Central memory CD8-positive, alpha-beta T cell (primary cell): ENCODE results near the gene JPH2.

Experiments
- ATAC-seq: fragments of 150-1000 bp; cut with Tn5 transposase; replicated peaks from 2 replicates; pipeline ENCODE4 v1.10.0; 2022; ENCODE audit warnings: mild to moderate bottlenecking, moderate FRiP score, moderate number of reproducible peaks; ENCODE audit not compliant: poor library complexity, severe bottlenecking; ENCODE audit errors: extremely low read depth
- DNase-seq, 2 donors: peaks; one replicate each; pipeline ENCODE4 v3.0.0; 2021; ENCODE audit warnings: low spot score in 2 of 2
- H3K27ac Mint-ChIP-seq: one replicate; pipeline ENCODE4 v1.8.0; 2022; ENCODE audit warnings: low read depth, mild to moderate bottlenecking, moderate library complexity, mixed read lengths
- H3K27me3 Mint-ChIP-seq: one replicate; pipeline ENCODE4 v1.8.0; 2022; ENCODE audit warnings: mixed read lengths
- H3K36me3 Mint-ChIP-seq: one replicate; pipeline ENCODE4 v1.8.0; 2022; ENCODE audit warnings: mild to moderate bottlenecking, moderate library complexity, mixed read lengths; ENCODE audit not compliant: insufficient read depth
- H3K4me1 Mint-ChIP-seq: one replicate; pipeline ENCODE4 v1.8.0; 2022; ENCODE audit warnings: mixed read lengths
- H3K4me3 Mint-ChIP-seq: one replicate; pipeline ENCODE4 v1.8.0; 2022; ENCODE audit warnings: mild to moderate bottlenecking, moderate library complexity, mixed read lengths
- H3K9me3 Mint-ChIP-seq: one replicate; pipeline ENCODE4 v1.8.0; 2022; ENCODE audit warnings: mixed read lengths

The JPH2 gene

GRCh38 chr20:44120676-44121425 lies 66.1 kb downstream of the JPH2 start:
- H3K4me3 Mint-ChIP-seq = no peak overlapping the region
- DNase-seq = no peak
- no peak overlapping the region for H3K27ac Mint-ChIP-seq
- no peak for ATAC-seq
- no peaks in the 10 kb centered on the region for H3K4me1 Mint-ChIP-seq
- H3K36me3 Mint-ChIP-seq = no peaks in the 10 kb centered on the region
- H3K9me3 Mint-ChIP-seq = no peaks in the 10 kb centered on the region
- H3K27me3 Mint-ChIP-seq = peaks cover 87% of the 10 kb centered on the region

GRCh38 chr20:44118185-44119033 lies 68.6 kb downstream of the JPH2 start:
- no peaks in the 10 kb centered on the region for H3K36me3 Mint-ChIP-seq
- no peak overlapping the region for H3K27ac Mint-ChIP-seq
- no peak overlapping the region for H3K4me3 Mint-ChIP-seq
- DNase-seq = no peak
- no peaks in the 10 kb centered on the region for H3K4me1 Mint-ChIP-seq
- peaks cover 91% of the 10 kb centered on the region for H3K27me3 Mint-ChIP-seq
- H3K9me3 Mint-ChIP-seq = no peaks in the 10 kb centered on the region
- ATAC-seq = no peak

DNA sequence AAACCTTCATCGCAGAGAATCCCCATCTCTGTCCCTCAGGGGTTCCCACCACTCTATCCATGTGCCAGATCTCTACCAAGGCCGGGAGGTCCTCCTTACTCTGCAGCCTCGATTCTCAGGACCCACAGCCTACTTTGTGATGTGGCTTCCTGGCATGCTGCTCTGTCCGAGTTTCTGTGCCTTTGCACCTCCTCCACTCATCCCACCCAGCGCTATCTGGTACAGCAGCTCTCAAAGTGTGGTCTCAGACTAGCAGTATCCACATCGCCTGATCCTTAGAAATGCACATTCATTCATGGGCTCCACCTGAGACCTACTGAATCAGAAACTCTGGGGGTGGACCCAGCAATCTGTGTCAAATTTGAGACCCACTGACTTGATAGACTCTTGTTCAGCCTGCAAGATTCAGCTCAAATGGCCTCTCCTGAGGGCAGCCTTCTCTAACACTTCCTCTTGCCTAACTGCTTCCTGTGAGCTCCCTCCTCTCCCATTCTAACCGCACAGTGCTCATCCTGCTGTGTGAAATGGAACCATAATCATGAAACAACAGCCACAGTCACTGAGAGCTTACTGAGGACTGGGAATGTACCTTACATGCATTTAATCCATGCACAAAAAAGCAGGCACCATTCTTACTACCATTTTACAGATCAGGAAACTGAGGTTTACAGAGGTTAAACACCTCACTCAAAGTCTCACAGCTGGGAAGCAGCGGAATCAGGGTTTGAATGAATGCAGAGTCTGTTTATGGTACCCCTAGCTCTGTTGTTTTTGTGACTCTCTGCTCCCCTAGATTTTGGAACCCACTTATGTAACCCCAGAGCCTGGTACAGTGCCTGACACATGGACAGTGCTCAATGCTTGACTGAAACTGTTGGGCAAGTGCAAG lies 69.4 kb downstream of the JPH2 start:
- Mint-ChIP-seq H3K27ac (no peak overlapping the region), H3K4me1 (no peaks in the 10 kb centered on the region), H3K36me3 (no peaks in the 10 kb centered on the region), H3K4me3 (no peak overlapping the region), H3K27me3 (peaks cover 84% of the 10 kb centered on the region), H3K9me3 (no peaks in the 10 kb centered on the region)
- ATAC-seq (no peak), DNase-seq (no peak)

GRCh38 chr20:44115762-44116644 lies 71.0 kb downstream of the JPH2 start:
- H3K36me3 Mint-ChIP-seq = no peaks in the 10 kb centered on the region
- DNase-seq (no peak), ATAC-seq (no peak)
- no peak overlapping the region for H3K27ac Mint-ChIP-seq
- H3K4me3 Mint-ChIP-seq = no peak overlapping the region
- no peaks in the 10 kb centered on the region for H3K4me1 Mint-ChIP-seq
- H3K27me3 Mint-ChIP-seq = peaks cover 79% of the 10 kb centered on the region
- no peaks in the 10 kb centered on the region for H3K9me3 Mint-ChIP-seq

GRCh38 chr20:44115181-44115580 lies 71.8 kb downstream of the JPH2 start:
- H3K9me3 Mint-ChIP-seq = no peaks in the 10 kb centered on the region
- no peak overlapping the region for H3K27ac Mint-ChIP-seq
- no peak for ATAC-seq
- peaks cover 79% of the 10 kb centered on the region for H3K27me3 Mint-ChIP-seq
- no peaks in the 10 kb centered on the region for H3K4me1 Mint-ChIP-seq
- no peak overlapping the region for H3K4me3 Mint-ChIP-seq
- no peak for DNase-seq
- H3K36me3 Mint-ChIP-seq = no peaks in the 10 kb centered on the region

- DNase-seq = no peak
- H3K36me3 Mint-ChIP-seq = no peaks in the 10 kb centered on the region
- H3K9me3 Mint-ChIP-seq = peaks cover 2% of the 10 kb centered on the region
- H3K27ac Mint-ChIP-seq = no peak overlapping the region
- H3K4me1 Mint-ChIP-seq = no peaks in the 10 kb centered on the region
- no peak for ATAC-seq
- H3K27me3 Mint-ChIP-seq = peaks cover 85% of the 10 kb centered on the region
- no peak overlapping the region for H3K4me3 Mint-ChIP-seq
Observed at GRCh38 chr20:44113618-44114376, 73.2 kb downstream of the JPH2 start.

GRCh38 chr20:44112889-44113617 lies 73.9 kb downstream of the JPH2 start:
- Mint-ChIP-seq H3K27me3 (peaks cover 85% of the 10 kb centered on the region), H3K4me3 (no peak overlapping the region)
- ATAC-seq = no peak

GRCh38 chr20:44112456-44112855 lies 74.5 kb downstream of the JPH2 start:
- Mint-ChIP-seq H3K27me3 (peaks cover 85% of the 10 kb centered on the region), H3K27ac (no peak overlapping the region), H3K4me1 (no peaks in the 10 kb centered on the region), H3K4me3 (no peak overlapping the region), H3K9me3 (peaks cover 11% of the 10 kb centered on the region), H3K36me3 (no peaks in the 10 kb centered on the region)
- ATAC-seq = no peak
- no peak for DNase-seq

More at GRCh38 chr20:44112889-44113617, 73.9 kb downstream of the JPH2 start:
- H3K27ac Mint-ChIP-seq = no peak overlapping the region
- H3K36me3 Mint-ChIP-seq = no peaks in the 10 kb centered on the region
- no peaks in the 10 kb centered on the region for H3K4me1 Mint-ChIP-seq
- no peak for DNase-seq
- peaks cover 10% of the 10 kb centered on the region for H3K9me3 Mint-ChIP-seq

GRCh38 chr20:44111712-44112335 lies 75.2 kb downstream of the JPH2 start:
- Mint-ChIP-seq H3K27ac (no peak overlapping the region), H3K27me3 (peaks cover 85% of the 10 kb centered on the region), H3K4me3 (no peak overlapping the region), H3K9me3 (peaks cover 11% of the 10 kb centered on the region), H3K4me1 (no peaks in the 10 kb centered on the region), H3K36me3 (no peaks in the 10 kb centered on the region)
- ATAC-seq = no peak
- DNase-seq = no peak

DNA sequence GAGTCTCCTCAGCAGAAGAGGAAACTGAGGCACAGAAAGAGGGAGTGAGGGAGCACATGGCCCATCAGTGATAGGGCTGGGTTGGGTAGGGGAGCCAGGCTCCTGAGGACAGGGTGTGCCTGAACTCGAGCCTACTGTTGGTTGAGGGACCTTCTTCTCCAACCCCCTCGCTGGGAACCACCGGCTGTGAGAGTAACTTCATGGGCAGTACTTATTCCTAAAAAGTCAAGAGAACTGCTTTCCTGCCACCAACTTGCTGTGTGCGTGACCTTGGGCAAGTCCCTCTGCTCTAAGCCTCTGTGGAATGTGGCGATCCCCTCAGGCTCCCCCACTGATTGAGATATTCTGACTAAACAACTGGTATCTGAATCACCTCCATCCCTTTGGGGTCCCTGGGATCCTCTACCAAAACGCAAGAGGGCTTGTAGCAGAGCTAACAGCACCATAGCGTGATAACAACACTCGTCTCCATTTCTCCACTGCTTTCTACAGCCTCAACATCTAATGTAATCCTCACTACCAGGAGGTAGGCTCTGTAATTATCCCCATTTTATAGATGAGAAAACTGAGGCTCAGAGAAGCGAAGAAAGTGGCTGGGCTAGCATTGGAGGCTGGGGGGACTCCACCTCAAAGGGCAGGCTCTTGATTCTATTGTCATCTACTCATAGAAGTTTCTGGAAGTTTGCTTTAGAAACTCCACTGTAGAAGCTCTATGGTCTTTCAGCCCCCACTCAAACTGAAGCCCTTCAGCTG lies 76.0 kb downstream of the JPH2 start:
- Mint-ChIP-seq H3K36me3 (no peaks in the 10 kb centered on the region), H3K27me3 (peaks cover 85% of the 10 kb centered on the region)
- ATAC-seq = no peak

More for the DNA sequence above, 76.0 kb downstream of the JPH2 start:
- no peak overlapping the region for H3K4me3 Mint-ChIP-seq
- H3K9me3 Mint-ChIP-seq = peaks cover 17% of the 10 kb centered on the region
- no peaks in the 10 kb centered on the region for H3K4me1 Mint-ChIP-seq
- DNase-seq = no peak
- no peak overlapping the region for H3K27ac Mint-ChIP-seq
